Kidney epithelial cell (primary cell): ENCODE measurements around the gene MYG1. TPM values are rescaled to one million over a fixed set of nuclear protein-coding genes. Genes with fewer than 3 reads are reported as not detected.

Source experiments
- DNase-seq: peaks from one replicate; pipeline ENCODE4 v3.0.0-alpha.2; 2010; ENCODE audit warnings: low read depth
- H3K27me3 ChIP-seq: 2 replicates; pipeline ENCODE4 v1.6.0; 2011; ENCODE audit warnings: low read length; ENCODE audit not compliant: control insufficient read depth, insufficient read depth
- H3K36me3 ChIP-seq: 2 replicates; pipeline ENCODE4 v1.5.1; 2011; ENCODE audit warnings: low read length; ENCODE audit not compliant: control insufficient read depth, insufficient read depth
- H3K4me3 ChIP-seq: 2 replicates; pipeline ENCODE4 v1.5.1; 2011; ENCODE audit warnings: low read depth, mild to moderate bottlenecking, control low read depth, low read length
- total RNA-seq: library from RNA; depleted of rRNA; stranded (reverse); fragments of >200 nt; gene quantifications from 2 replicates; pipeline ENCODE4 v1.2.3, GENCODE V29; 2015
- TF ChIP-seq, protein P1 (sequence below): IDR thresholded peaks from 2 replicates; pipeline ENCODE4 v1.5.1; 2011; ENCODE audit warnings: mild to moderate bottlenecking, moderate library complexity, low read length, control low read depth, inconsistent platforms; ENCODE audit not compliant: insufficient read depth, poor library complexity, severe bottlenecking

Gene MYG1
- total RNA-seq, 1 donor from 2014 or later, result 75.3 TPM

DNA sequence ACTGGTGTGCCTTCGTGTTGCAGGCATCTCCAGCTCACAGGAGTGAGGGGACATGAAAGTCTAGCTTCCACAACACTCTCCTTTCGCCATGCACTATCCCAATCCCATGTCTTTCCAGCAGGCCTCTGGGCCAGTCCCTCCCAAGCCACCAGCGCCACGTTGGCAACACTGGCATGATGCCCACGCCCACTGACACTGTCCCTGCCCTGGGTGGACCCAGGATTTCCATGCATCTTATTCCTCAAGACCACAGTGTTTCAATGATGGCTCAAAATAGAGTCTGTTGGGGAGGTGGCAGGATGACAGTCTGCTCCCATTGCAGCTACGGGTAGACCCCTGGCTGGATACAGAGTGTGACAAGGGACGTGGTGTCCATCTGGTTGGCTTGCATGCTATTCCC is 34.4 kb downstream of the MYG1 start:
- Histone ChIP-seq H3K27me3 (peaks cover 39% of the 10 kb centered on the region), H3K36me3 (no peaks in the 10 kb centered on the region), H3K4me3 (no peak overlapping the region)
- DNase-seq, result no peak
- TF ChIP-seq, protein P1, sequence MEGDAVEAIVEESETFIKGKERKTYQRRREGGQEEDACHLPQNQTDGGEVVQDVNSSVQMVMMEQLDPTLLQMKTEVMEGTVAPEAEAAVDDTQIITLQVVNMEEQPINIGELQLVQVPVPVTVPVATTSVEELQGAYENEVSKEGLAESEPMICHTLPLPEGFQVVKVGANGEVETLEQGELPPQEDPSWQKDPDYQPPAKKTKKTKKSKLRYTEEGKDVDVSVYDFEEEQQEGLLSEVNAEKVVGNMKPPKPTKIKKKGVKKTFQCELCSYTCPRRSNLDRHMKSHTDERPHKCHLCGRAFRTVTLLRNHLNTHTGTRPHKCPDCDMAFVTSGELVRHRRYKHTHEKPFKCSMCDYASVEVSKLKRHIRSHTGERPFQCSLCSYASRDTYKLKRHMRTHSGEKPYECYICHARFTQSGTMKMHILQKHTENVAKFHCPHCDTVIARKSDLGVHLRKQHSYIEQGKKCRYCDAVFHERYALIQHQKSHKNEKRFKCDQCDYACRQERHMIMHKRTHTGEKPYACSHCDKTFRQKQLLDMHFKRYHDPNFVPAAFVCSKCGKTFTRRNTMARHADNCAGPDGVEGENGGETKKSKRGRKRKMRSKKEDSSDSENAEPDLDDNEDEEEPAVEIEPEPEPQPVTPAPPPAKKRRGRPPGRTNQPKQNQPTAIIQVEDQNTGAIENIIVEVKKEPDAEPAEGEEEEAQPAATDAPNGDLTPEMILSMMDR, result no peak

GRCh38 chr12:53334822-53335221 is 35.3 kb downstream of the MYG1 start:
- H3K27me3 ChIP-seq, result peaks cover 41% of the 10 kb centered on the region

GRCh38 chr12:53336181-53336681 is 36.7 kb downstream of the MYG1 start, which contains the start of gene SP7:
Gene SP7 (minus strand): TSS chr12:53336354. CDS start chr12:53335646, 708 bp downstream.
- TF ChIP-seq, protein P1, result no peak
- DNase-seq, result no peak
- no peaks in the 10 kb centered on the region for H3K36me3 ChIP-seq
- peaks cover 41% of the 10 kb centered on the region for H3K27me3 ChIP-seq
- no peak within 1 kb of the TSS for H3K4me3 ChIP-seq

More at GRCh38 chr12:53334822-53335221, 35.3 kb downstream of the MYG1 start:
- TF ChIP-seq, protein P1, result no peak
- no peaks in the 10 kb centered on the region for H3K36me3 ChIP-seq
- no peak for DNase-seq
- no peak overlapping the region for H3K4me3 ChIP-seq

- DNase-seq, result no peak
- Histone ChIP-seq H3K27me3 (peaks cover 37% of the 10 kb centered on the region), H3K4me3 (no peak overlapping the region), H3K36me3 (no peaks in the 10 kb centered on the region)
- TF ChIP-seq, protein P1, result no peak
Measured at GRCh38 chr12:53338017-53338416, 38.5 kb downstream of the MYG1 start.

GRCh38 chr12:53338916-53339315 is 39.4 kb downstream of the MYG1 start:
- H3K4me3 ChIP-seq, result no peak overlapping the region
- DNase-seq, result no peak
- TF ChIP-seq, protein P1, result no peak
- peaks cover 33% of the 10 kb centered on the region for H3K27me3 ChIP-seq
- H3K36me3 ChIP-seq, result no peaks in the 10 kb centered on the region

DNA sequence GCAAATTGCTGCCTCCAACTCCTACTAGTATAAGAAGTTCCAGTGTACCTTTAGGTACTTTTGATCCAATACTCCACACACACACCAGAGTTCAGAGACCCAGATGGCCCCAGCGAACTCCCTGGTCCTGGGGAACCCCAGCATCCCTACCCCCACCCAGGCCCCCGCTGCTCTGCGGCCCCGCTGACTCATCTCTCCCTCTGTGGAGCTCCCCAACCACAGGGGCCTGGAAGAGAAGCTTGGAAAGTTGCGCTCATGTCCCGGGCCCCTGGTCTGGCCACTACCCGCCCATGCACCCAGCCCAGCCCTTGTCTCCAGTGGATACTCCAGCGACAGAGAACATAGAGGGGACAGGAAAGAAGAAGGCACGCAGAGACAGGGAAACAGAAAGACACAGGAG is 40.9 kb downstream of the MYG1 start:
- TF ChIP-seq, protein P1, result no peak
- H3K27me3 ChIP-seq, result peaks cover 32% of the 10 kb centered on the region
- no peak for DNase-seq
- no peaks in the 10 kb centered on the region for H3K36me3 ChIP-seq
- no peak overlapping the region for H3K4me3 ChIP-seq
